K562 (cell line): ENCODE data around the gene LTBP2. TPM values are rescaled to one million over a fixed set of nuclear protein-coding genes. Genes with fewer than 3 reads are reported as not detected.

Experiments used
- CBX3 ChIP-seq, 2 experiments: IDR thresholded peaks; 1 replicate in 1 of 2; 2 replicates in 1 of 2; pipeline ENCODE4 v1.6.1; 2012; ENCODE audit warnings: inconsistent platforms in 2 of 2, low read length in 2 of 2, borderline replicate concordance in 1 of 2, control low read depth in 1 of 2
- CTCF ChIP-seq, 3 experiments: IDR thresholded peaks in 2 of 3; conservative IDR thresholded peaks in 1 of 3; 2 replicates each; pipeline ENCODE4 v1.5.1; 2011 to 2012; ENCODE audit warnings: low read length in 3 of 3, mild to moderate bottlenecking in 3 of 3, control low read depth in 2 of 3, improper control_type of control experiment in 1 of 3, inconsistent platforms in 1 of 3, low read depth in 1 of 3, mixed read lengths in 1 of 3, moderate library complexity in 1 of 3; ENCODE audit not compliant: insufficient read depth in 2 of 3
- ETV1 ChIP-seq: fragments of 450-650 bp; conservative IDR thresholded peaks from 2 replicates; pipeline ENCODE4 v1.6.1; 2016; ENCODE audit warnings: missing genetic modification characterization, control low read depth, low read depth, missing compliant biosample characterization
- FIP1L1 ChIP-seq: fragments of 200-400 bp; formaldehyde crosslinking; IDR thresholded peaks from 2 replicates; pipeline ENCODE4 v1.6.1; 2018; ENCODE audit warnings: mild to moderate bottlenecking, low read depth, low read length; ENCODE audit not compliant: poor library complexity, severe bottlenecking
- HNRNPL ChIP-seq: fragments of 200-400 bp; formaldehyde crosslinking; IDR thresholded peaks from 2 replicates; pipeline ENCODE4 v1.6.1; 2017; ENCODE audit warnings: low read depth, mild to moderate bottlenecking, low read length
- KDM4B ChIP-seq, 2 experiments: fragments of 450-650 bp in 1 of 2; sonication (generic) in 1 of 2; IDR thresholded peaks; 2 replicates each; pipeline ENCODE4 v1.6.1; 2016 to 2017; ENCODE audit warnings: borderline replicate concordance in 2 of 2, antibody characterized with exemption in 1 of 2, low read depth in 1 of 2, mild to moderate bottlenecking in 1 of 2
- KLF16 ChIP-seq: IDR thresholded peaks from 2 replicates; pipeline ENCODE4 v1.6.1; 2016; ENCODE audit warnings: antibody characterized with exemption
- MTA1 ChIP-seq: fragments of 450-650 bp; IDR thresholded peaks from 2 replicates; pipeline ENCODE4 v1.6.1; 2017; ENCODE audit warnings: borderline replicate concordance
- PPARD ChIP-seq: fragments of 250-450 bp; sonication (Bioruptor Pico); IDR thresholded peaks from 2 replicates; pipeline ENCODE4 v1.8.0; 2022; ENCODE audit warnings: inconsistent platforms, mild to moderate bottlenecking, moderate library complexity
- RAD21 ChIP-seq, 2 experiments: fragments of 250-450 bp in 1 of 2; fragments of 450-650 bp in 1 of 2; sonication (Bioruptor Pico) in 1 of 2; formaldehyde crosslinking in 1 of 2; IDR thresholded peaks in 1 of 2; conservative IDR thresholded peaks in 1 of 2; 2 replicates each; pipeline versions ENCODE4 v1.4.0 to v1.8.0; 2020 to 2022; ENCODE audit warnings: mild to moderate bottlenecking in 2 of 2, moderate library complexity in 1 of 2
- REST ChIP-seq, 2 experiments: fragments of 450-650 bp; formaldehyde crosslinking in 1 of 2; IDR thresholded peaks; 2 replicates each; pipeline versions ENCODE4 v1.4.0 to v1.6.1; 2014 to 2020; ENCODE audit warnings: mild to moderate bottlenecking in 2 of 2, borderline replicate concordance in 1 of 2, low read depth in 1 of 2
- SRSF3 ChIP-seq: fragments of 200-400 bp; formaldehyde crosslinking; IDR thresholded peaks from 2 replicates; pipeline ENCODE4 v1.6.1; 2016; ENCODE audit warnings: mild to moderate bottlenecking, low read length, moderate library complexity; ENCODE audit not compliant: insufficient read depth
- ZBTB49 ChIP-seq: sonication (generic); formaldehyde crosslinking; IDR thresholded peaks from 2 replicates; pipeline ENCODE4 v1.8.0; 2022; ENCODE audit warnings: missing genetic modification reagents, mild to moderate bottlenecking, borderline replicate concordance
- ZC3H11A ChIP-seq: IDR thresholded peaks from 2 replicates; pipeline ENCODE4 v1.6.1; 2012; ENCODE audit warnings: low read depth, low read length, improper control_type of control experiment
- ZNF696 ChIP-seq: fragments of 250-450 bp; sonication (Bioruptor Pico); conservative IDR thresholded peaks from 2 replicates; pipeline ENCODE4 v1.4.0; 2020; ENCODE audit warnings: mild to moderate bottlenecking, moderate library complexity
- polyA plus RNA-seq, 8 experiments: library from polyadenylated mRNA; depleted of rRNA in 4 of 8; stranded (reverse) in 5 of 8; unstranded in 3 of 8; fragments of >200 nt; fragmentation: Nextera tagmentation in 2 of 8; fragmentation: Illumina TruSeq in 1 of 8; extraction: Ambion mirVana in 2 of 8; extraction: Trizol in 1 of 8; gene quantifications; 2 replicates each; pipeline versions ENCODE4 v1.2.1 to v1.2.3, GENCODE V29; 2011 to 2014; ENCODE audit warnings: inconsistent platforms in 1 of 8, missing spikeins in 1 of 8
- total RNA-seq, 7 experiments: library from RNA; depleted of rRNA in 6 of 7; stranded (reverse); fragments of >200 nt in 6 of 7; fragmentation: Illumina TruSeq in 2 of 7; extraction: Trizol in 2 of 7; gene quantifications; 2 replicates each; pipeline versions ENCODE4 v1.2.1 to v1.2.3, GENCODE V29; 2011 to 2021; ENCODE audit warnings: low replicate concordance in 1 of 7

Gene LTBP2
- total and polyA plus RNA-seq, 9 of the 15 experiments (the other 6 are each of a cell fraction or from before 2014, with no cell fraction given), result under 0.01 to 0.18 (median 0.03) TPM; not detected in 3

- TF ChIP-seq REST (IDR thresholded peaks at IDR 0.05; ENCODE audit: borderline replicate concordance) (peak; percentile 21; the same call in 1 of the 2 replicates), REST (CRISPR knock-in tag; IDR thresholded peaks at IDR 0.05; ENCODE audit: low read depth) (no peak), ZNF696 (no peak), MTA1 (no peak), CTCF (IDR thresholded peaks at IDR 0.05 in 2 of 3, conservative IDR thresholded peaks at IDR 0.05 in 1 of 3; ENCODE audit: insufficient read depth in 2 of 3, low read depth in 1 of 3, low read length in 3 of 3) (peak; percentile 64 to 69 (median 65)), RAD21 (CRISPR knock-in tag; conservative IDR thresholded peaks at IDR 0.05 in 1 of 2, IDR thresholded peaks at IDR 0.05 in 1 of 2) (peak; percentile 7 to 52; a peak in 2 of 4 replicates), PPARD (CRISPR knock-in tag) (no peak), CBX3 (IDR thresholded peaks at IDR 0.05; ENCODE audit: borderline replicate concordance in 1 of 2, low read length in 2 of 2) (no peak), SRSF3 (no peak), ETV1 (tag) (no peak), ZBTB49 (CRISPR knock-in tag) (no peak), ZC3H11A (no peak), HNRNPL (no peak), KLF16 (no peak), KDM4B (IDR thresholded peaks at IDR 0.05; ENCODE audit: borderline replicate concordance in 2 of 2, low read depth in 1 of 2) (no peak), FIP1L1 (no peak)
These were observed 110.9 kb downstream of the LTBP2 start (continued) for GRCh38 chr14:74501135-74501614.
